CD14-positive monocyte (primary cell): ENCODE measurements around the gene PRRC2B. TPM values are rescaled to one million over a fixed set of nuclear protein-coding genes. Genes with fewer than 3 reads are reported as not detected.

Experiments
- DNase-seq, 3 donors: peaks; one replicate each; pipeline ENCODE4 v3.0.0-alpha.2; 2011 to 2022
- H2AFZ ChIP-seq: 2 replicates; pipeline ENCODE4 v1.6.0; 2012; ENCODE audit warnings: mild to moderate bottlenecking, low read depth, low read length, inconsistent platforms; ENCODE audit not compliant: insufficient read depth, poor library complexity, severe bottlenecking
- H3K27ac ChIP-seq, 2 donors: 1 replicate in 1 of 2; 2 replicates in 1 of 2; pipeline ENCODE4 v1.5.1; 2012 to 2013; ENCODE audit warnings: low read length in 2 of 2, control low read depth in 1 of 2, inconsistent platforms in 1 of 2, low read depth in 1 of 2, mild to moderate bottlenecking in 1 of 2
- H3K27me3 ChIP-seq, 2 donors: one replicate each; pipeline versions ENCODE4 v1.6.0 to v1.6.1; 2011 to 2013; ENCODE audit warnings: low read length in 2 of 2; ENCODE audit not compliant: control insufficient read depth in 2 of 2, insufficient read depth in 2 of 2
- H3K36me3 ChIP-seq, 2 donors: replicated peaks in 1 of 2; 1 replicate in 1 of 2; 2 replicates in 1 of 2; pipeline versions ENCODE4 v1.5.1 to v1.6.1; 2012 to 2013; ENCODE audit warnings: low read length in 2 of 2, control low read depth in 1 of 2, inconsistent platforms in 1 of 2, mild to moderate bottlenecking in 1 of 2; ENCODE audit not compliant: insufficient read depth in 2 of 2, control insufficient read depth in 1 of 2
- H3K4me1 ChIP-seq, 2 donors: 1 replicate in 1 of 2; 2 replicates in 1 of 2; pipeline versions ENCODE4 v1.5.1 to v1.6.1; 2012 to 2013; ENCODE audit warnings: low read length in 2 of 2, control low read depth in 1 of 2, inconsistent platforms in 1 of 2, mild to moderate bottlenecking in 1 of 2, moderate library complexity in 1 of 2; ENCODE audit not compliant: insufficient read depth in 2 of 2, control insufficient read depth in 1 of 2
- H3K4me2 ChIP-seq: replicated peaks from 2 replicates; pipeline ENCODE3; 2012; ENCODE audit warnings: low read length, moderate library complexity, mild to moderate bottlenecking; ENCODE audit not compliant: poor library complexity, severe bottlenecking; ENCODE audit errors: extremely low read depth
- H3K4me3 ChIP-seq, 3 experiments: fragments of 200-600 bp in 1 of 3; sonication (generic) in 1 of 3; replicated peaks in 1 of 3; 1 replicate in 2 of 3; 2 replicates in 1 of 3; pipeline ENCODE4 v1.5.1; 2011 to 2013; ENCODE audit warnings: low read length in 3 of 3, mild to moderate bottlenecking in 3 of 3, control low read depth in 2 of 3, low read depth in 2 of 3, inconsistent platforms in 1 of 3, moderate library complexity in 1 of 3
- H3K79me2 ChIP-seq: 2 replicates; pipeline ENCODE4 v1.6.0; 2012; ENCODE audit warnings: mild to moderate bottlenecking, control low read depth, inconsistent platforms, low read length, moderate library complexity; ENCODE audit not compliant: insufficient read depth
- H3K9ac ChIP-seq: 2 replicates; pipeline ENCODE4 v1.6.0; 2017; ENCODE audit warnings: low read length, mild to moderate bottlenecking; ENCODE audit not compliant: insufficient read depth, poor library complexity, severe bottlenecking
- H3K9me3 ChIP-seq, 2 donors: replicated peaks in 1 of 2; 1 replicate in 1 of 2; 2 replicates in 1 of 2; pipeline versions ENCODE4 v1.5.1 to v1.6.1; 2012 to 2013; ENCODE audit warnings: low read length in 2 of 2, control low read depth in 1 of 2; ENCODE audit not compliant: control insufficient read depth in 1 of 2, insufficient read depth in 1 of 2
- H4K20me1 ChIP-seq: 2 replicates; pipeline ENCODE4 v1.6.0; 2012; ENCODE audit warnings: mild to moderate bottlenecking, low read length, control low read depth, moderate library complexity; ENCODE audit not compliant: insufficient read depth
- H3K27ac Mint-ChIP-seq, 7 donors: one replicate each; pipeline ENCODE4 v1.8.0; 2020; ENCODE audit warnings: mild to moderate bottlenecking in 7 of 7, mixed read lengths in 7 of 7, moderate library complexity in 6 of 7, inconsistent platforms in 2 of 7
- H3K27me3 Mint-ChIP-seq, 3 donors: one replicate each; pipeline ENCODE4 v1.8.0; 2021 to 2022; ENCODE audit warnings: low read depth in 3 of 3, mild to moderate bottlenecking in 3 of 3, mixed read lengths in 3 of 3, moderate library complexity in 3 of 3, inconsistent platforms in 1 of 3
- H3K36me3 Mint-ChIP-seq, 2 donors: one replicate each; pipeline ENCODE4 v1.8.0; 2020; ENCODE audit warnings: mixed read lengths in 2 of 2, inconsistent platforms in 1 of 2, mild to moderate bottlenecking in 1 of 2
- H3K4me1 Mint-ChIP-seq: one replicate; pipeline ENCODE4 v1.8.0; 2020; ENCODE audit warnings: mild to moderate bottlenecking, mixed read lengths
- H3K4me3 Mint-ChIP-seq, 2 donors: one replicate each; pipeline ENCODE4 v1.8.0; 2020; ENCODE audit warnings: mild to moderate bottlenecking in 2 of 2, mixed read lengths in 2 of 2, moderate library complexity in 1 of 2
- H3K9me3 Mint-ChIP-seq, 7 donors: one replicate each; pipeline ENCODE4 v1.8.0; 2020 to 2022; ENCODE audit warnings: mixed read lengths in 7 of 7, mild to moderate bottlenecking in 6 of 7, moderate library complexity in 6 of 7, inconsistent platforms in 2 of 7
- WGBS: methylation state at CpG from one replicate; pipeline ENCODE4 v1.1.5; 2013; ENCODE audit warnings: missing lambda C conversion rate; ENCODE audit not compliant: insufficient coverage; 5-methylcytosine and 5-hydroxymethylcytosine counted together
- intact Hi-C, 2 donors: fragments of 100-400 bp; cut with micrococcal nuclease; formaldehyde crosslinking; loops; one replicate each; pipeline versions ENCODE4 v1.15.0 to v1.15.1; 2023
- polyA plus RNA-seq, 3 donors: library from polyadenylated mRNA; depleted of rRNA in 1 of 3; unstranded in 2 of 3; stranded (reverse) in 1 of 3; fragments of 300-500 nt in 2 of 3; fragments of >200 nt in 1 of 3; fragmentation: Illumina TruSeq in 2 of 3; gene quantifications; 1 replicate in 2 of 3; 2 replicates in 1 of 3; pipeline ENCODE4 v1.2.3, GENCODE V29; 2012 to 2021
- TF ChIP-seq, protein P1 (sequence below): fragments of 200-600 bp; IDR thresholded peaks from one replicate; pipeline ENCODE4 v1.8.0; 2022; ENCODE audit warnings: antibody characterized with exemption, mild to moderate bottlenecking

PRRC2B gene
- polyA plus RNA-seq, 3 donors: 2.8 to 36.2 (median 8.6) TPM

DNA sequence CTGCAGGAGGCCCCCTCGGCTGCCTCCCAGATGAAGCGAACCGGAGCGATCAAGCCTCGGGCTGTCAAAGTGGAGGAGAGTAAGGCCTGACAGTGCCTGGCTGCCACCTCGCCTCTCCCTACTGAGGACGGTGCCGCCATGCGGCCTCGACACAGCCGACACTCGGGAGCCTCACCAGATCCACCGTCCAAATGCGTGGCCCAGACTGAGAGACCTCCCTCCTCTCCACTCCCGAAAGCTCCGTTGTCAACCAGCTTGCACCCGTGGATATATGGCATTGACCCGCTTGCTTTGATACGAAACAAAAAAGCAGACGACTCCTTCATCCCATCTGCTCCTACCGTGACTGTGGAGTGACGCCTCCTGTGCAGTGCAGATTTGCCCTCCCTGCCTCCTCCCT lies 101.9 kb downstream of the PRRC2B start:
- H3K27ac Mint-ChIP-seq: peak overlapping the region in 1 of 7 donors; percentile 27
- H3K79me2 ChIP-seq: no peaks in the 10 kb centered on the region
- intact Hi-C loops: no loop called here
- no peak overlapping the region for H3K4me2 ChIP-seq
- H3K4me3 ChIP-seq: no peak overlapping the region
- H3K9ac ChIP-seq: no peak overlapping the region
- H3K27me3 Mint-ChIP-seq: peaks cover 0 to 2% (median 1%) of the 10 kb centered on the region in 3 donors
- WGBS: 96% methylated on average over 22 of the region's 22 CpGs
- no peaks in the 10 kb centered on the region for H3K27me3 ChIP-seq
- no peaks in the 10 kb centered on the region for H3K4me1 ChIP-seq
- H2AFZ ChIP-seq: no peak overlapping the region
- peaks cover 0 to 2% (median 0%) of the 10 kb centered on the region in 7 donors for H3K9me3 Mint-ChIP-seq
- H3K36me3 ChIP-seq: peaks cover 76 to 90% of the 10 kb centered on the region in 2 donors
- DNase-seq: no peak
- peaks cover 70 to 84% of the 10 kb centered on the region in 2 donors for H3K36me3 Mint-ChIP-seq
- H4K20me1 ChIP-seq: peaks cover 60% of the 10 kb centered on the region
- H3K4me1 Mint-ChIP-seq: no peaks in the 10 kb centered on the region
- no peak overlapping the region for H3K27ac ChIP-seq
- TF ChIP-seq, protein P1, sequence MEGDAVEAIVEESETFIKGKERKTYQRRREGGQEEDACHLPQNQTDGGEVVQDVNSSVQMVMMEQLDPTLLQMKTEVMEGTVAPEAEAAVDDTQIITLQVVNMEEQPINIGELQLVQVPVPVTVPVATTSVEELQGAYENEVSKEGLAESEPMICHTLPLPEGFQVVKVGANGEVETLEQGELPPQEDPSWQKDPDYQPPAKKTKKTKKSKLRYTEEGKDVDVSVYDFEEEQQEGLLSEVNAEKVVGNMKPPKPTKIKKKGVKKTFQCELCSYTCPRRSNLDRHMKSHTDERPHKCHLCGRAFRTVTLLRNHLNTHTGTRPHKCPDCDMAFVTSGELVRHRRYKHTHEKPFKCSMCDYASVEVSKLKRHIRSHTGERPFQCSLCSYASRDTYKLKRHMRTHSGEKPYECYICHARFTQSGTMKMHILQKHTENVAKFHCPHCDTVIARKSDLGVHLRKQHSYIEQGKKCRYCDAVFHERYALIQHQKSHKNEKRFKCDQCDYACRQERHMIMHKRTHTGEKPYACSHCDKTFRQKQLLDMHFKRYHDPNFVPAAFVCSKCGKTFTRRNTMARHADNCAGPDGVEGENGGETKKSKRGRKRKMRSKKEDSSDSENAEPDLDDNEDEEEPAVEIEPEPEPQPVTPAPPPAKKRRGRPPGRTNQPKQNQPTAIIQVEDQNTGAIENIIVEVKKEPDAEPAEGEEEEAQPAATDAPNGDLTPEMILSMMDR: no peak
- H3K9me3 ChIP-seq: no peaks in the 10 kb centered on the region
- H3K4me3 Mint-ChIP-seq: no peak overlapping the region

DNA sequence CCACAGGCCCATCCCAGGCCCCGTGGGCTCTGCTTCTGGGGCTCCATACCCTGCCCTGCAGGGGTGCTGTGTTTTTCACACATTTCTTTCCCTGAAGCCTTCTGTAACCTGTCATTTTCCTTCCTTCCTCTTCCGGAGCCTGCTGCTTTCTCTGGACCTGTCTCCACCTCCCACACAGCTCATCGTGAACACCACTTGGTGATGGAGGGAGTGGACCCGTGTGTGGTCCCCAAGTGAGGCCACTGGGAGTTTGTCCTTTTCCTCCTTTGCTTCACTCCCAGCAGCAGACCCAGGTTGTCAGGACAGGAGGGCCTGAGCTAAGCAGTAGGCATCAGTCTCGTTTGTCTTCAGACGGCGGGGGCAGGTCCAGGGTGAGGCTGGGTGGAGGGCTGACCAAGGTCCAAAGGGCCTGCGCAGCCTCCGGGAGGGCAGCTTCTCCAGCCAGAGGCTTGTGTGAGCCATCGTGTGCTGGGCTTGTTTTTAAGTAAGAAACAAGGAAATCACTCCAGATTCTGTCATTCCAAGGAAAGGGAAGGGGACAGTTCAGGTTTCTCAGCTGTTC lies 103.0 kb downstream of the PRRC2B start:
- H3K9ac ChIP-seq: no peak overlapping the region
- H3K79me2 ChIP-seq: no peaks in the 10 kb centered on the region
- H2AFZ ChIP-seq: no peak overlapping the region
- H3K4me3 ChIP-seq: no peak overlapping the region
- H3K27me3 ChIP-seq: no peaks in the 10 kb centered on the region
- Mint-ChIP-seq H3K9me3 (peaks cover 0 to 2% (median 0%) of the 10 kb centered on the region in 7 donors), H3K4me3 (no peak overlapping the region), H3K27me3 (peaks cover 1 to 6% (median 2%) of the 10 kb centered on the region in 3 donors), H3K36me3 (peaks cover 59 to 73% of the 10 kb centered on the region in 2 donors), H3K4me1 (peaks cover 5% of the 10 kb centered on the region), H3K27ac (peak overlapping the region in 1 of 7 donors; percentile 43)
- H3K36me3 ChIP-seq: peaks cover 64 to 78% of the 10 kb centered on the region in 2 donors
- peaks cover 61% of the 10 kb centered on the region for H4K20me1 ChIP-seq
- peaks cover 2% of the 10 kb centered on the region in 2 donors for H3K4me1 ChIP-seq
- no peak overlapping the region for H3K27ac ChIP-seq
- no peak for DNase-seq
- no peak overlapping the region for H3K4me2 ChIP-seq
- TF ChIP-seq, protein P1: no peak
- no peaks in the 10 kb centered on the region for H3K9me3 ChIP-seq
- WGBS: 92% methylated on average over 7 of the region's 10 CpGs
- intact Hi-C loops: no loop called here
